ENCODE measurements around the gene SIPA1. TPM values are rescaled to one million over a fixed set of nuclear protein-coding genes. Genes with fewer than 3 reads are reported as not detected.

SIPA1 gene
- total RNA-seq, 2 experiments from 2014 or later, result 201 to 205 TPM

GRCh38 chr11:65611028-65611757 is 26.7 kb upstream of the SIPA1 start:
- H3K27me3 Mint-ChIP-seq, result no peaks in the 10 kb centered on the region
- ChIA-PET CTCF (interaction anchor here (0.6 to 0.7 kb wide), 3 partner anchors 15 to 295 kb away, joined by 3 read pairs; partner anchors contain the start of gene KCNK7), POLR2A (interaction anchor here (0.7 to 1.5 kb wide), 4 partner anchors 23 to 101 kb away, joined by 3 to 4 read pairs (median 3); partner anchors contain the start of gene EHBP1L1)
- H3K4me3 Mint-ChIP-seq, result peak overlapping the region; percentile 97
- H3K36me3 Mint-ChIP-seq (ENCODE audit: low read depth), result peaks cover 54% of the 10 kb centered on the region
- peak overlapping the region; percentile 47 for H3K27ac Mint-ChIP-seq
- no peak for DNase-seq
- H3K4me1 Mint-ChIP-seq, result peaks cover 50% of the 10 kb centered on the region
- H3K9me3 Mint-ChIP-seq, result no peaks in the 10 kb centered on the region

- no peaks in the 10 kb centered on the region for H3K27me3 Mint-ChIP-seq
- DNase-seq, result no peak
- ChIA-PET POLR2A (interaction anchor here (0.7 to 6.9 kb wide), 12 partner anchors 8 to 107 kb away, joined by 3 to 82 read pairs (median 6); partner anchors contain the start of genes EHBP1L1, FAM89B, KCNK7 and SIPA1), CTCF (interaction anchor here (1.4 to 2.0 kb wide), 2 partner anchors 24 to 71 kb away, joined by 6 to 9 read pairs; no protein-coding TSS in a partner anchor)
- peaks cover 56% of the 10 kb centered on the region for H3K4me1 Mint-ChIP-seq
- peak overlapping the region; percentile 97 for H3K4me3 Mint-ChIP-seq
- peak overlapping the region; percentile 95 for H3K27ac Mint-ChIP-seq
- peaks cover 54% of the 10 kb centered on the region for H3K36me3 Mint-ChIP-seq (ENCODE audit: low read depth)
- H3K9me3 Mint-ChIP-seq, result no peaks in the 10 kb centered on the region
These were observed 25.9 kb upstream of the SIPA1 start for GRCh38 chr11:65611758-65612603.

DNA sequence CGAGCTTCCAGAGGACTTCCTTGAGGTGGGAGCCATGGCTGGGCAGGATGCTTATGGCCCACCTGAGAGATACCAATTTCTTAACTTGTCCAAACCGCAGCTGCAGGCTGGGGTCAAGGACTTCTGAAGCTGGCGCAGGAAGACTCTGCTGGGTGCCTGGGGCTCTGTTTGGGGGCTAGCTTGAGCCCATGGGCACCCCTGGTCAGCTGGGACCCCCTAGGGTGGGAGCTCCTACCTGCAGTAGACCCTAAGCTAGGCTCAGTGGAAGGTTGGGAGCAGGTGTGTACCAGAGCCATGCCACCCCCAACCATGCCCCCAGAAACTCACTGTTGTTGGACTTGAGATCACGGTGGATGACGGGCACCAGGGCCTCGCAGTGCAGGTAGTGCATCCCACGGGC is 25.2 kb upstream of the SIPA1 start:
- DNase-seq, result no peak
- no peaks in the 10 kb centered on the region for H3K9me3 Mint-ChIP-seq
- H3K4me1 Mint-ChIP-seq, result peaks cover 63% of the 10 kb centered on the region
- ChIA-PET CTCF (interaction anchor here (0.6 to 2.0 kb wide), 4 partner anchors 18 to 288 kb away, joined by 4 to 9 read pairs (median 6); no protein-coding TSS in a partner anchor), POLR2A (interaction anchor here (0.7 to 6.9 kb wide), 18 partner anchors 9 to 247 kb away, joined by 3 to 82 read pairs (median 5); partner anchors contain the start of genes EHBP1L1, FAM89B, FRMD8 and KCNK7)
- no peaks in the 10 kb centered on the region for H3K27me3 Mint-ChIP-seq
- H3K27ac Mint-ChIP-seq, result peak overlapping the region; percentile 95
- H3K36me3 Mint-ChIP-seq (ENCODE audit: low read depth), result peaks cover 52% of the 10 kb centered on the region
- H3K4me3 Mint-ChIP-seq, result peak overlapping the region; percentile 97

DNA sequence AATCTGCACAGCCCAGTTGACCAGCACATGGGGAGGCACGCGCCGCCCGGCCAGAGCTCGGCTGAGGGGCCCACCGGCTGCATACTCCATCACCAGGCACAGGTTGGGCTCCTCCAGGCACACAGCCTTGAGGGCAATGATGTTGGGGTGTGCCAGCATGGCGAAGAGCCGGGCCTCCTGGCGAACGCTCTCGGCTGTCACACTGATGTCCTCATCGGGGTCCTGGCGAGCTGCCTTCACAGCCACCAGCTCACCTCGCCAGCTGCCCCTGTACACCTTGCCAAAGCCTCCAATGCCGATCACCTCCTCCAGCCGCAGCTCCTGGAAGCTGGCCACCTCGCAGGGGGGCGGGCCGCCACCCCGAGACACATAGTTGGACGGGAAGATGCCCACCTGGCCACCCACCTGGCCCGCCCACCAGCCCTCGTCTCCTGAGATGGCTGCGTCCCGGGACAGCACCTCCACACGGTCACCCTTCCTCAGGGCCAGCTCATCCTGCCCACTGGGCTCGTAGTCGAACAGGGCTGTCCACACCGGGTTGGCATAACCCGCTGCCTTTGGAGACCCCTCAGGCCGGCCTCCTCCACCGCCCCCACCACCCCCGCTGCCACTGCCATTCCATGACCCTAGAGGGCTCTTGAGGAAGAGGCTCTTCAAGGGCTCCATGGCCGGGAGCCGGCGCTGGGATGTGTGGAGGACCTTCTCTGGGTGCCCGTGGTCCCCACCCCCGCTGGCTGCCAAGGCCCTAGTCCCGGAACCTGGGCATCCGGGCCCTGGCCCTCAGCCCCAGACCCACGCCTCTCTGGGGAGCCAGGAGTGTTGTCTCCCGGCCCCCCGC is 24.6 kb upstream of the SIPA1 start:
- Mint-ChIP-seq H3K4me3 (peak overlapping the region; percentile 97), H3K4me1 (peaks cover 61% of the 10 kb centered on the region), H3K27me3 (no peaks in the 10 kb centered on the region), H3K9me3 (no peaks in the 10 kb centered on the region), H3K36me3 (ENCODE audit: low read depth) (peaks cover 47% of the 10 kb centered on the region), H3K27ac (peak overlapping the region; percentile 95)
- DNase-seq, result peak; percentile 26
- POLR2A ChIA-PET, result interaction anchor here (0.7 to 6.9 kb wide), 21 partner anchors 9 to 517 kb away, joined by 3 to 82 read pairs (median 5); partner anchors contain the start of genes EHBP1L1, FAM89B, FRMD8 and KCNK7
- CTCF ChIA-PET, result interaction anchor here (0.6 to 2.8 kb wide), 5 partner anchors 19 to 289 kb away, joined by 4 to 22 read pairs (median 6); partner anchors contain the start of genes FAM89B and ZNRD2

DNA sequence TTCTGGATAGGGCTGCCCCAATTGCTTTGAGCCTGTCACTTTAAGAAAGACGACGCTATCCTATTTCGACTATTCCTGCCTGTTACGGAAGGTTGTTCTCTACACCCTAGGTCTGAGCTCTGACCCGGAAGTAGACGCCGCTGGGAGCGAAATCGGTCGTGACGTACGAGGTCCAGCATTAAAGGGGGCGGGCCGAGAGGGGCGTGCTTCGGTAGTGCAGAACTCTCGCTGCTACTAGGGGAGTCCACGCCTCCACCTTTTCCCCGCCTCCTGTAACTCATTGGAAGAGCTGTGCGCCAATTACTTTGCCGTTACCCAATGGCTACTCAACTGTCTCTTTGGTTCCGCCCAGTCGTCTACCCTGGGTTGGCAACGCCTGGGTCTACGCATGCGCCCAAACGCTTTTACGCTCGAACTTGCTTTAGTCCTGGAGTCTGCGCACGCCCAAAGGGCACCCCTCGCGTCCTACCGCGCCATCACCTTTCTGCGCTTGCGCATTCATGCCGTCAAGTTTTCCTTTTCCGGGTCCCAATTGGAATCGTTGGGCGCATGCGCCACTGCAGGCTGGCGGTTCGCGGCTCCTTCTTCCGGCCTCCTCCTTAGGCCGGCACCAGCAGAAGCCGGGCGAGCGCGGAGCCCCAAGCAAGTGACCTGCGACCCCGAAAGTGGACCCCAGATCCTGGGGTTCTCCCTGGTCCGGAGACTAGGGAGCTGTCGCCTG is 22.5 kb upstream of the SIPA1 start, which contains the start of gene PCNX3:
Gene PCNX3 (plus strand): TSS at position 548 of the 721 bp plus-strand sequence. CDS start 536 bp downstream, outside the sequence.
- ChIA-PET POLR2A (interaction anchor here (0.7 to 6.9 kb wide), 40 partner anchors 11 to 872 kb away, joined by 3 to 82 read pairs (median 8); partner anchors contain the start of genes BANF1, CCDC85B, CFL1 and EHBP1L1), CTCF (interaction anchor here (0.6 to 2.8 kb wide), 14 partner anchors 20 to 306 kb away, joined by 3 to 22 read pairs (median 6); partner anchors contain the start of genes EHBP1L1, FAM89B, KAT5 and KCNK7)
- Mint-ChIP-seq H3K9me3 (no peaks in the 10 kb centered on the region), H3K27ac (peak within 1 kb of the TSS; percentile 95), H3K36me3 (ENCODE audit: low read depth) (peaks cover 48% of the 10 kb centered on the region), H3K4me1 (peaks cover 44% of the 10 kb centered on the region), H3K4me3 (peak within 1 kb of the TSS; percentile 98), H3K27me3 (no peaks in the 10 kb centered on the region)
- peak; percentile 100 for DNase-seq

- Mint-ChIP-seq H3K4me3 (peak overlapping the region; percentile 98), H3K9me3 (no peaks in the 10 kb centered on the region), H3K36me3 (ENCODE audit: low read depth) (peaks cover 43% of the 10 kb centered on the region), H3K27ac (peak overlapping the region; percentile 95), H3K4me1 (peaks cover 39% of the 10 kb centered on the region), H3K27me3 (no peaks in the 10 kb centered on the region)
- ChIA-PET POLR2A (interaction anchor here (0.9 to 6.9 kb wide), 28 partner anchors 10 to 499 kb away, joined by 3 to 82 read pairs (median 9); partner anchors contain the start of genes CCDC85B, CFL1, EHBP1L1 and FAM89B), CTCF (interaction anchor here (0.6 to 2.8 kb wide), 9 partner anchors 10 to 307 kb away, joined by 3 to 22 read pairs (median 7); partner anchors contain the start of genes FAM89B, MUS81, SIPA1 and ZNRD2)
- DNase-seq, result peak; percentile 67
These were observed 21.8 kb upstream of the SIPA1 start for GRCh38 chr11:65615950-65616574.

GRCh38 chr11:65616575-65617001 is 21.3 kb upstream of the SIPA1 start:
- H3K9me3 Mint-ChIP-seq, result no peaks in the 10 kb centered on the region
- peak overlapping the region; percentile 95 for H3K27ac Mint-ChIP-seq
- peak overlapping the region; percentile 98 for H3K4me3 Mint-ChIP-seq
- CTCF ChIA-PET, result interaction anchor here (0.9 to 2.0 kb wide), 5 partner anchors 9 to 268 kb away, joined by 3 to 7 read pairs (median 5); partner anchors contain the start of gene SIPA1
- POLR2A ChIA-PET, result interaction anchor here (1.0 to 6.9 kb wide), 14 partner anchors 9 to 273 kb away, joined by 3 to 82 read pairs (median 8); partner anchors contain the start of genes CCDC85B, FAM89B, FRMD8 and KCNK7
- H3K4me1 Mint-ChIP-seq, result peaks cover 34% of the 10 kb centered on the region
- no peaks in the 10 kb centered on the region for H3K27me3 Mint-ChIP-seq
- H3K36me3 Mint-ChIP-seq (ENCODE audit: low read depth), result peaks cover 41% of the 10 kb centered on the region
- DNase-seq, result peak; percentile 53

DNA sequence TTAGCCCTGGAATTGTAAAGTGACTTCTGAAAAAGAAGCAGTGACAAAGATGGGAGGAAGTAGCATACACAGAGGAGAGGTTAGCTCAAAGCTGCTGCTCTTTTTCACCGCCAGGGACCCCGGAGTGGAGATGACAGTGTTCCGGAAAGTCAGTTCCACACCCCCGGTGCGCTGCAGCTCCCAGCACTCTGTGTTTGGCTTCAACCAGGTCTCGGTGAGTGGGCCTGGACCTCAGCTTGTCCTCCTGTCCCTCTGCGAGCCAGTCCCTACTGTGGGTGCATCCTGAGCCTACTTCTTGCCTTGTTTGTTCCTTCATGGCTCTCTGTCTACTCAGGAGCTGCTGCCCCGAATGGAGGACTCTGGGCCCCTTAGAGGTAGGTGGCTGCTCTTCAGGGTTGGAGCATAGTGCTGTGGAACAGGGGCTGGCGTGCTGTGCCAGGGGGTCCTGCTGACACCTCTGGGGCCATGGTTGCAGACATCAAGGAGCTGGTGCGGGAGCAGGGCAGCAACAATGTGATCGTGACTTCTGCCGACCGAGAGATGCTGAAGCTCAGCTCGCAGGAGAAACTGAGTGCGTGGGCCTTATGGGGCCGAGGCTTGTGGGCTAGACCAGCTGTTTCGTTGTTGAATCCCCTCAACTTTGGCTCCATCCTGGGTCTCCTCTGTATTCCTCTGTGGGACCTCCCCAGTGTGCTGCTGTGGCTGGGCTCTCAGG is 20.6 kb upstream of the SIPA1 start:
- Mint-ChIP-seq H3K27ac (peak overlapping the region; percentile 95), H3K4me3 (peak overlapping the region; percentile 98), H3K27me3 (no peaks in the 10 kb centered on the region), H3K9me3 (no peaks in the 10 kb centered on the region), H3K4me1 (peaks cover 27% of the 10 kb centered on the region), H3K36me3 (ENCODE audit: low read depth) (peaks cover 36% of the 10 kb centered on the region)
- ChIA-PET POLR2A (interaction anchor here (0.5 to 6.9 kb wide), 16 partner anchors 9 to 593 kb away, joined by 3 to 82 read pairs (median 6); partner anchors contain the start of genes CCDC85B, FAM89B, KCNK7 and MALAT1), CTCF (interaction anchor here (0.5 to 2.0 kb wide), 8 partner anchors 9 to 605 kb away, joined by 3 to 7 read pairs (median 4); partner anchors contain the start of genes KAT5 and SIPA1)
- DNase-seq, result no peak

GRCh38 chr11:65617990-65618751 is 19.7 kb upstream of the SIPA1 start:
- POLR2A ChIA-PET, result interaction anchor here (1.0 to 6.9 kb wide), 4 partner anchors 22 to 152 kb away, joined by 3 to 82 read pairs (median 20); partner anchors contain the start of genes RELA and SIPA1
- Mint-ChIP-seq H3K27me3 (no peaks in the 10 kb centered on the region), H3K4me1 (peaks cover 19% of the 10 kb centered on the region), H3K9me3 (no peaks in the 10 kb centered on the region), H3K4me3 (no peak overlapping the region), H3K27ac (no peak overlapping the region), H3K36me3 (ENCODE audit: low read depth) (peaks cover 36% of the 10 kb centered on the region)
- CTCF ChIA-PET, result interaction anchor here (0.6 to 2.0 kb wide), 3 partner anchors 8 to 211 kb away, joined by 3 to 7 read pairs (median 3); partner anchors contain the start of gene KAT5
- DNase-seq, result no peak
